GM19025 (cell line): ENCODE measurements around the gene ATP13A3.

Experiments used
- ATAC-seq: cut with Tn5 transposase; IDR thresholded peaks from one replicate; pipeline ENCODE4 v1.9.1; 2021; ENCODE audit warnings: mild to moderate bottlenecking, low read depth, moderate library complexity; ENCODE audit not compliant: unreplicated experiment

The ATP13A3 gene

DNA sequence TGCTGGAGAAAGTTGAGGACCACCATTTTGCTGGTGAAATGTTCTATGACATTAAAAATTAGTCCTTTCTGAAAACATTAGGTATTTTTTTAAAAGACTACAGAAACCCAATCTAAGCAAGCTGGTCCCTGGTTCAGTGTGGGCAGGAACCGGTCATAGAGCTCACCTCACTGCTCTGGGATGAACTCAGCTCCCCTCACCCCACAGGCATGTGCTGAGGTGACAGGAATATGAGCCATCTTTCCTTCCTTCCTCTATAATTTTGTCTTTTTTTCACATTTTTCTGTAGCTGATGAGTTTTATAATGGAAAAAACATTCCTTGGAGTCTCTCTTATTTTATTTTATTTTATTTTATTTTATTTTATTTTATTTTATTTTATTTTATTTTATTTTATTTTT, 109.1 kb downstream of the ATP13A3 start:
- ATAC-seq, result no peak

GRCh38 chr3:194376241-194376560, 110.6 kb downstream of the ATP13A3 start:
- ATAC-seq, result no peak

DNA sequence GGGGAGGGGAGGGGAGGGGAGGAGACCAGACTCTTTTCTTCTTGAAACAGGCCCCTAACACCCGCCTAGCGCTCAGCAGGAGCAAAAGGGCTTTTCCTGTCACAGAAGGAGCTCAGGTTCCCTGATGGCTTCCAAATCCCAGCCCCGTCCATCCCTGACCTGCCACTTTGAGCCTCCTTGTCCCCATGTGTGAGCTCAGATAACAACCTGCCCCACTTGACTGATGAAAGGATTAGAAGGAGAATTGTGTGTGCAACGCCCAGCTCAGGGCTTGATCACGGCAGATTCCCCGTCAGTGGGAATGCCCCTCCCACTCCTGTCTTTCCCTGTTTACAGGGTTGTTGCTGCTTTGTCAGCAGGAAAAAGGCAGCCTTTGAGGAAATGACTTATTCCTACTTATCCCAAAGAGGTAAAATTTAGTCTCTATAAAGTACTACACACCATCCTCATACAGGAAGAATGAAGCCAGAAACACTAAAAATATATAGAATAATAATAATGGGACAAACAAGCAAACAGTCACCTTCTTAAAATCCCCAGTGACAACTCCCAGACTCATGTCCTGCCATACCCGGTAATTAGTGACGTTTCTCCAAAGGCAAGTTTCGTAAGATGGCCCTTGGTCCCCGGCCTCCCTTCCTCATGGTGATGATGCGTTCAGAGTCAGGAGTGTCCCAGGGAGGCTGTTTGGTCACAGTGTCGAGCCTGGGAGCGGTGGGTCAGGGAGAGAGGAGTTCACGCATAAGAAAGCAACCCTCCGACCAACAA, 111.1 kb downstream of the ATP13A3 start:
- ATAC-seq, result no peak

DNA sequence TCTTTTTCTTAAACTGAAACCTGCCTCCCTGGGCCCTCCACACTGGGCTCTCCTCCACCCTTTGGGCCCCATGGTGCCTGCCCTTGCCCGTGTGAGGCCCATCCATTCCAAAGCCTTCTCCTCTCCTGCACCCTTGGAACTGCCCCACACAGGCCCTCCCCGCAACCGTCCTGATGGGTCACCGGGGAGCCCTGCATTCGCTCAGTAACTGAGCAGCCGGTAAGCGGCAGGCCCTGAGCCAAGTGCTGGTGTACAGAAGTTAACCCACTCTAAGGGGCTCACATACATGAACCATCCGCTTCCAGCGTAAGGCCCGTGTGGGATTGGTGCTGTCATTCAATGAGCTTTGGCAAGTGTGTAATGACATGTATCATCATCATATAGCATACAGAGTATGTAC, 111.9 kb downstream of the ATP13A3 start:
- ATAC-seq, result no peak

DNA sequence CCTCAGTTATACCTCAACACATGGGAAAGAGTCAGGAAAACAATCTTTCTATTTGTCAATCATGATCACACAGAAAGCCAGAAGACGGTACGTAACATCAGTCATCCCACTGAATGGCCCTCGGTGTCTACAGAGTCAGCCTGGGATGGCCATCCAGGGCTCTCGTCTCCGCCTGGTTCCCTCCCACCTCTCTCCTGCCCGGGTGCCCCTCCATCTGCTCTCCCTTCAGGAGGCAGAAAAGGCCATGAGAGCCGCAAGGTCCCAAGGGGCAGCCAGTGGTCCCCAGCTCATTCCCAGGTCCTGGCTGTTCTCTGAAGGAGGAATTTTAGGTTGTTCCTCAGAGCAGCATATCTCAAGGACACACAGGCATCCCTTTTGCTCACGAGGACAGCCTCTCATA, 112.9 kb downstream of the ATP13A3 start:
- no peak for ATAC-seq

DNA sequence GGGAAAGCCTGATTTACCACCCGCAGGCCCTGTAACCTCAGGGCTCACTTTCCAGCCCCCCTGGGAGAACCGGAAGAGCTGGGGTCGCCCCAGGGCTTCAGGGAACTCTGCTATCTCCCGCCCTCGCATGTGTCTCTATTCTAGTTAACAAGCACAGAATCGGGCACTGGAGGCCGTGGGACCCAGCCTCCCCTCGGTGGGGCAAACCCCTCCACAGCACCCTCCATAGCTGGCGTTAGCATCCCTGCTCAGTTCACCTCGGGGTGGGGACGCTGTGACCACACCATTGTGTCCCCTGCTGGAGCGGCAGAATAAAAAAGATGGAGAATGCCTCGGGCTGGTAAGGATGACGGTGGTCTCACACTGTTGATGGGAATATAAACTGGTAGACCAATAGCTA, 113.8 kb downstream of the ATP13A3 start:
- ATAC-seq, result no peak

DNA sequence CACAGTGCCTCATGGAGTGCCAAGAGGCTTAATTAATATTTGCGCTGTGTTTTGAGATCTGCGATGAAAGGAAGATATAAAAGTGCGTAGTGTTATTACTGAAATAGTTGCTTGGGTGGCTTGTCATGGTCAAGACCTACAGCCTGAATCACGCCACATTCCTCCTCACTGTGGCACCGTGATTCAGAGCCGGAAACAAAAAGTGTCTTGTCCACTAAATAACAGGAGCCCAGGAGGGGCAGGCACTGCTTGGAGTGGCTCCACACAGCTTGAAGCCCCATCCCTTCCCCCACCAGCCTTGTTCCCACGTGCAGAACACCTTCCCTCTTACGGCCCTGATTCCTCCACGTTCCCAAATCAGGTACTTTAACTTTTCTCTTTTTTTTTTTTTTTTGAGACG, 116.0 kb downstream of the ATP13A3 start:
- no peak for ATAC-seq

DNA sequence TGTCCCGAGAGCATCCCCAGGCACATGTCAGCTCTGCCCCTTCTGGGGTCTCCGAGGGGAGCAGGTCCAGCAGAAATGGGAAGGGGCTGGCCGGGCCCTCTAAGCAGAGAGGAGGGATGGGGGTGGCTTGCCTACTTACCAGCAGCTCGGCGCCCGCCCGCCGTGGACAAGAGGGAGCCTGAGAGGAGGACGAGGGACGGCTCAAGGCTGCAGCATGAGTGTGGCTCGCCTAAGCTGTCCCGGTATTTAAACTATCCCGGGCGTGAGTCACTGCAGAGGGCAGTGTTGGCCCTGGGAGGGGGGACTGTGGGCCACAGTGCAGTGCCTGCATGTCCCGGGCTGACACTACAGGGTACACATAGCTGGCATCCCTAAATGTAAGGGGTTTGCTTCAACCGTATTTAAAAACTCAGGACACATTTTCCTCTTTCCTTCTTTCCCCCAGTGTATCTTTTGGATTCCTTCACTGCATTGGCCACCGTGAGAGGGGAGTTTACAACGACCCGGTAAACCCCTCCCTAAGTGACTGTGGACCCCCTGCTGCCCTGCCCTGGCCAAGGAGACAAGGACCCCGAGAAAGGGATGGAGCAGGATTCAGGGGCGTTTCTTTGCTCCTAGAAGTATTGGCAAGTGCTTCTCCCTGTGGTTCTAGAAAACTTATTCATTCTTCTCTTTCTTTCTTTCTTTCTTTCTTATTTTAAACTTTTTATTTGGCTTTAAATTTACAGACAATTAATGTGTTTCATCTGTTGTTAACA, 117.1 kb downstream of the ATP13A3 start, which contains the start of gene LRRC15:
Gene LRRC15 (minus strand): TSS at position 222 of the 758 bp plus-strand sequence. CDS start 8,700 bp downstream, outside the sequence.
- no peak for ATAC-seq

DNA sequence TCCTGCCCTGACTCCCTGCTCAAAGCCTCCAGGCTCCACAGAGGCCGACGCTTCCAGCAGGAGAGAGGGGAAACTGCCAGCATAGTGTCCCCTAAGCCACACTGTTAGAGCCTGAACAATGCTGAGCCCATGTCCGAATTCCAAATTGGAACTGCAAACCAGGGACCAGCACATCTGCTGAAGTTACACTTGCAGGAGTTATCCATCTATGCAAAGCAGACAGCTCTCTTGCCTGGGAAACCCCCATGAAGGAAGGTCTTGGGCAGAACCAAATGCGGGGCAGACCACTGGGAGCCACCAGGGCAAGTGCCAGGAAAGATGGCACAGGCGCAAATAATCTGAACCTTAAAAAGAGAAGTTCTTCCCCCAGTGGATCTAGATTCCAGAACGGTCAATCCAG, 117.9 kb downstream of the ATP13A3 start:
- no peak for ATAC-seq

GRCh38 chr3:194367992-194368841, 118.6 kb downstream of the ATP13A3 start:
- ATAC-seq, result no peak

- no peak for ATAC-seq
Observed at GRCh38 chr3:194365978-194366490, 120.8 kb downstream of the ATP13A3 start.

DNA sequence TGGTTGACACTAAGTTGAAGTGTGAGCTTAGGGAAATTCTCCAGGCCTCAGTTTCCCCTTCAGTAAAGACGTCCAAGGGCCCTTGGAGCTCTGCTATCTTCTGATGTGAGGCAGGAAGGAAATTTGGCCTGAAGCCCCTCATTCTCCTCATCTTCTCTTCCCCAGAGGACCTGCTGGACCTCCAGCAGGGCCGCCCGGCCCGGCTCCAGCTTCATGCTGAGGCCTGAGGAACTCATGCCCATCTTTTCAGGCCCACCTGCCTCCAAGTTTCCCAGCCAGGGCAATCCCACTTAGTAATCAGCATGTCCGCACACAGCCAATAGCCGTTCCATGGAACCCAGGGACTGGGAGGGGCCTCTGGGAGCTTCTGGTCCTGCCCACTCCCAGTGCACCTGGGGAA, 121.3 kb downstream of the ATP13A3 start:
- no peak for ATAC-seq

DNA sequence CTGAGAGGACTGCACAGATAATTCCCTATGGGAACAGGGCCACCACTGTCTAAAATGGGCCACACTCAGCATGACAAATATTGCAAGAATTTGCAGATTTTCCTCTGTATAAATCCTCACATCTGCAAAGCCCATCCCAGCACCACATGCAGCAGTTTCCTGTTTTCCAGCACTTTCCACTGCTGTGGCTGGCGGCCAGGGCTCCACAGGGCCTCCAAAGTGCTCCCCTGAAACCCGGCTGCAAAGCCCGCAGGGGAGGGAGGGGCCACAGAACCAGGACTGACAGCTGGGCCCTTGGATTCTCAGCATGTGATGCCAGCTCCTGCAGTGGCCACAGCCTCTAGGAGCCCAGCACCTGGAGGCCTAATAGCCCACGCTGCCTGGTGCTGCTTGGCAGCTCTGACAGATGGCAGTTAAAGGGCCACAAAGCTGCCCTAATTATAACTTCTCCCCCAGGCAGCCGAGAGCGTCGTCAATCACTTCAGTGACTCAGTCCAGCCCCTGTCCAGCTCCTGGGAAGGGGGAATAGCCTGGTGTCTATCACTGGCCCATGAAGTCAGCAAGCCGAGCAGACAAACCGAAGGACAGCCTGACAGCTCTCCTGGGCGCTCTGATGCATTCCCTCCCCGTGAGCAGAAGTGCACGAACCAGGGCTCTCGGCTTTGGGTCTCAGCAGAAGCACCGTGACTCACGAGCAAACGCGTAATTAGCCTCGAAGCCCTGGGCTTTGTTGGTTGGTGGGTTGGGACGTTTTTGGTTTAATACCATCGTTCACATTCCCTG, 122.0 kb downstream of the ATP13A3 start:
- ATAC-seq, result no peak

DNA sequence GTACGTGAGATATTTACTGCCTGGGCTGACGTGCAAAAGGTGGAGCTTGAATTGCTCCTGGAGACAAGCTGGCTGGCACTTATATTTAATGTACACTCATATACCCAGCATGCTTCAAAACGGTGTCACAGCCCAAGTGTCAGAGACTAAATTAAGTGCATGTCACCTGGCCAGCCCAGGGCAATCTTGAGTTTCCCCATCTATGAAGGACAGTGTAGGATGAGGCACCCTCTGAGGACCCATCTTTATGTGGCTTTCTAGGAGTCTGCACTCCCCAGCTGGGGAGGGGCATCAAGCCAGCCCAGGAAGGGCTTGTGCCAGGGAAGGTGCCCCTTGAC, 122.5 kb downstream of the ATP13A3 start:
- ATAC-seq, result no peak

- ATAC-seq, result no peak
Observed at GRCh38 chr3:194360568-194360967, 126.2 kb downstream of the ATP13A3 start.

- no peak for ATAC-seq
Observed at GRCh38 chr3:194357681-194358080, 129.1 kb downstream of the ATP13A3 start.

DNA sequence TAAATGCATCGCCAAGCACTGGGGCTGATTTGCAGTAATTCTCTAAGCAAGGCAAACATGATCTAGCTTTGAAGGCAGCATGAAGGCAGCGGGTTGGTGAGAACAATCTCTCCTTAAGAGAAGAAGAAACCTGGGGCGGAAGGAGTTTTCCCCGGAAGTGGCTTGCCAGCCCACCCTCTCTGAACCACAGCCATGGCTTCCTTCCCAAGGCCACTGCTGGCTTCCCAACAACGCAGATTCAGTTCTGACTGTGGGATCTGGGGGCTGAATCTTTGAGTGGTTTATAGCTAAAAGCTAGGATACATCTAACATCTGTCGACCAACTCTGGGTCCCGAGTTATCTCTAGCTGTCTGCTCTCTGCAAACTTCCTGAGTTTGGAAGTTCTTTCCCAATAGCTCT, 131.4 kb downstream of the ATP13A3 start:
- ATAC-seq, result no peak

DNA sequence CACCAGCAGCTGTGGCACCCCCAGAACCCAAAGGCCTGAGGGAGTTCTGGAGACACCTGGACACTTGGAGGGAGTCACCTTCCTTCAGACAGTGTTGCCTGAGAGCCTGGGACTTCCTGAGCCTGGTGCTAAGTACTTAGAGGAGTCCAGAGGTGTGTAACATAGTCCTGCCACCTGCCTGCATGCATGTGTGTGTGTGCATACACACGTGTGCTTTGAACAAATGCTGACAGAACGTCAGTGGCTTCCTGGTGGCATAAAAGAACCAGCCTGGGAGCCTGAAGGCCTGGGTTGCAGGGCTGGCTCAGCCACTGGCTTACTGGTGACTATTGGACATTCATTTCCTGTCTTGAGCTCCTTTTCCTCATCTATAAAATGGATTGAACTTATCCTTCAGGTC, 132.5 kb downstream of the ATP13A3 start:
- no peak for ATAC-seq
